Activated CD4-positive, alpha-beta T cell treated with anti-CD3 and anti-CD28 coated beads for 24 hours (primary cell): ENCODE measurements around the gene LRP5.

Experiments
- DNase-seq, 2 donors: peaks; one replicate each; pipeline ENCODE4 v3.0.0-alpha.2; 2020; ENCODE audit warnings: low read depth in 2 of 2

LRP5 gene

GRCh38 chr11:68371171-68372041, 59.0 kb downstream of the LRP5 start:
- no peak for DNase-seq

- DNase-seq, result no peak
Measured at GRCh38 chr11:68372114-68372513, 59.7 kb downstream of the LRP5 start.

- DNase-seq, result no peak
Measured at GRCh38 chr11:68372625-68373024, 60.2 kb downstream of the LRP5 start.

GRCh38 chr11:68373189-68373814, 60.9 kb downstream of the LRP5 start:
- no peak for DNase-seq

DNA sequence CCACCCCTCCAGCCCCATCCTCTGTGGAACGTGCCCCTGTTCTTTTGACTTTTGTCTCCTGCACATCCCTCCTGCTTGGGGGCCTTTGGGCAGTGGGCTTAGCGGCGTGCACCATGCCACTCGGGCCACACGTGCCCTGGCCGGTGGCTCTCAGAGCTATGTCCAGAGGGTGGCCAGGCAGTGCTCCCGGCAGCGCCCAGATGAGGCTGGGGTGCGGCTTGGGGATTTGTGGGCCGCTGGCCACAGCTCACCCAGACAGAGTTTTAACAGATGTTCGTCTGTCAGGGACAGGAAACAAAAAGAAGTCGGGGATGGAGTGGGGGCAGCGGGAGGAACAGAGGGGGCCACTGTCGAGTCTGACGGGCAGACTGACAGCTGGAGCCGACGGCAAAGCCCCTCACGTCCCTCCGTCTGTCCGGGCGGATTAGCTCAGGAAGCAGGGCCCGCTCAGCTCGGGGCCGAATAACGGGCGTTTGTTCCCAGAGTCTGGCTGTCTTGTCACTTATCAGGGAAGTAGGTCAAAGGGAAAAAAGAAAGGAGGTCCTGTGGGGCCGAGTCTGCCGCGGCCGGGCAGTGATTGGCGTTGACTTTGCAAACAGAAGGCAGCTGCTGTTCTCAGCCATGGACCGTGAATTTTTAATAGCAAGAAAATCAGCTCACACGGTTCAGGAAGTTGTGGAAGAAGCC, 61.6 kb downstream of the LRP5 start:
- DNase-seq, result no peak

GRCh38 chr11:68374531-68374930, 62.1 kb downstream of the LRP5 start:
- DNase-seq, result no peak

DNA sequence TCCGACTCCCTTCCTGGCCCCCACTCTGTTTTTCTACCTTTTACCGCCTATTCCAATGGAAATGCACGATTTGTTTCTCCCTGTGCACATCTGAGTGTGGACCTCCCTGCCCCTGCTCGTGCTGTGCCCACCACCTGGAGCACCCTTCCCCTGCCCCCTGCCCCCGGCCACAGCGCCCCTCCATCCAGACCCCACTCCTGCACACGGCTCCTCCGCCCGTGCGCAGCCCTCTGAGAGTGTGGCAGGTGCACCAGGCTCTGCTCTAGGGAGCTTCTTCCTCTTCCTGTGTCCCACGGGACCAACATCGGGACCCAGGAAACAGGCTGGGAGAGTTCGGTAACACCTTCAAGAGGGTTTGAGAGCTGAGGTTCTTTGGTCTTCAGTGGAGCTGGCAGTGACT, 62.9 kb downstream of the LRP5 start:
- DNase-seq, result no peak

DNA sequence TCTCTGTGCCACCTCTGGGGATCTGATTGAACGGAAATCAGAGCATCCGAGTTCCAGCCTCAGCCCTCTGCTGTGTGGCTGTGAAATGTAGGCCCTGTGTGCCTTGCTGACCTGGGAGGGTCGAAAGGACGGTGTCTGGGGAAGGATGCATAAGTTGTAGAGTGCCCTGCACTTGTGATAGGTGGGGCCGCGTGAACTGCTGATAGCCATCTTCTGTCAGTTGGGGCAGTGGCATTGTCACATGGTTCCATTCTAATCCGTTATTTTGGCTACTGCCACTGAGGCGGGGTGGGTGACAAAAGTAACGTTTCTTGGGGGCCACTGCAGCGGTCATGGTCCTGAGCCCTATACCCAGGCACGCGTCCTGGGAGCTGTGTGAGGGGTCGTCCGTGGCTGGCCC, 63.4 kb downstream of the LRP5 start:
- DNase-seq, result no peak

- no peak for DNase-seq
Measured at GRCh38 chr11:68377389-68377795, 65.0 kb downstream of the LRP5 start.

DNA sequence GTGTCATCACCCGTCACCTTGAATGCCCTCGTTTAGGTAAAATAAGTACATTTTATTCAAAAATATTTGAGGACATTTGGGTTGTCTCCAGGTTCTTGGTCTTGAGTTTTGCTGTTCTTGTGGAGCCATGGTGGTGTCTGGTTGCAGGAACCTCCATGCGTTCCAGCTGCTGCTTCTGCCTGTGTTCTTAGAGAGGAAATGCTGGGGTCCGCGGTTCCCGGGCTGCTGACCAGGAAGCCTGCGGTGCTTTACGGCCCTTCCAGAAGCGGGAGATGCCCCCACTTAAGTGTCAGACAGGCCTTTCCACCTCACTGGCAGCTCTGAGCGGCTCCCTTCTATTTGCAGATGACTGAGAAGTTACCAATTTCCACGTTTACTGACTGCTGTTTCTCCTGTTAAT, 66.8 kb downstream of the LRP5 start:
- DNase-seq, result no peak

DNA sequence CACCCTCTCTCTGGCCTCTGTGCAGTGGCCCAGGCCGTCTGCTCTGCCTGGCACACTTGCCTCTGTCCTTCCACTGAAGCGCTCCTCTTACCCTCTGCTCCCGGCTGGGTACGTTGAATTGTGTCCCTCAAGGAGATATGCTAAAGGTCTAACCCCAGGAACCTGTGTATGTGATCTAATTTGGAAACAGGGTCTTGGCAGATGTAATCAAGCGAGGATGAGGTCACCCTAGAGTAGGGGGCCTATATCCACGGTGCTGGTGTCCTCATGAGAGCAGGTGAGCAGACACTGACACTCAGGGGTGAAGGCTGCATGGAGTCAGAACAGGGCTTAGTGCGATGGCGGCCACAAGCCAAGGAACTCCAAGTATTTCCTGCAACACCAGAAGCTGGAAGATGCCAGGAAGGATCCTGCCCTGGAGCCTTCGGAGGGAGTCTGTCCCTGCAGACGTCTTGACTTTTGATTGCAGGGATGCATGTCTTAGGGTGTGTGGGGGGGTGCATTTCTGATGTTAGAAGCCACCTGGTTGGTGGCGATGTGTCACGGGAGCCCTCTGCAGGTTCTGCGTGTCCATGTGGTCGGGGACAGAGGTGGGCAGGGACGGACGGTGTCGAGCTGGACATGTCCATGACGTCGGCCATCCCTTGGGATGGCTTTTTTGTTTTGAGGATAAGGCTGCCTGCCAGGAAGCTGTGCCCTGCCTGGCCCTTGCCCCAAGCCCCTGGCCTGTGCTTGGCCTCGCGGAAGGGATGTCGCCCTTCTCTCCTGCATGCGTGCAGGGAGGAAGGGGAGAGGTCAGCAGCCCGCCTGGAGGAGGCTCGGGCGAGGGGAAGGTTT, 68.6 kb downstream of the LRP5 start:
- no peak for DNase-seq

GRCh38 chr11:68381716-68382115, 69.3 kb downstream of the LRP5 start:
- DNase-seq, result no peak

DNA sequence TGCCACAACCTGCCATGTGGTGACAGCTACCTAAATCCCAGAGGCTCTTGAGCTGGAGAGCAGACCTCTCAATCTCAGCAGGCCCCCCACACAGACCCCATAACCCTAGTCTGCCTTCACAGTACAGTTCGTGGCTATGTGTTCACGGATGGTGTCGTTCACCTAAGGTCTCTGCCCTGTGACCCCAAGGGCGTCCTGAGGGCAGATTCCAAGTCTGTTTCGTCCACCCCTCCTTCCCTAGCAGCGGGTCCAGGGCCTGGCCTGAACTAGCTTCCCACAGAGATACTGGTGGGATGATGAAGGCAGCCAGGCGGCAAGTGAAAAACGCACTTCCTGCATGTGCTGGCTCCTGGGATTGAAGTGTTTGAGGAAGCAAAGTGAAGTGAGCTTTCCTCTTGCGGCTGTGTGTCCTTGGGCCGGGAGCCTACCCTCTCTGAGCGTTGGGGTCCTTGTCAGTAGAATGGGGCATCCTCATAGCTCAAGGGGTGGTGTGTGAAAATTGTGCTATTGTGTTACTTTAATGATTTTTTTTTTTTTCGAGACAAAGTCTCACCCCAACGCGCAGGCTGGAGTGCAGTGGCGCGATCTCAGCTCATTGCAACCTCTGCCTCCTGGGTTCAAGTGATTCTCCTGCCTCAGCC, 70.1 kb downstream of the LRP5 start:
- DNase-seq, result no peak

DNA sequence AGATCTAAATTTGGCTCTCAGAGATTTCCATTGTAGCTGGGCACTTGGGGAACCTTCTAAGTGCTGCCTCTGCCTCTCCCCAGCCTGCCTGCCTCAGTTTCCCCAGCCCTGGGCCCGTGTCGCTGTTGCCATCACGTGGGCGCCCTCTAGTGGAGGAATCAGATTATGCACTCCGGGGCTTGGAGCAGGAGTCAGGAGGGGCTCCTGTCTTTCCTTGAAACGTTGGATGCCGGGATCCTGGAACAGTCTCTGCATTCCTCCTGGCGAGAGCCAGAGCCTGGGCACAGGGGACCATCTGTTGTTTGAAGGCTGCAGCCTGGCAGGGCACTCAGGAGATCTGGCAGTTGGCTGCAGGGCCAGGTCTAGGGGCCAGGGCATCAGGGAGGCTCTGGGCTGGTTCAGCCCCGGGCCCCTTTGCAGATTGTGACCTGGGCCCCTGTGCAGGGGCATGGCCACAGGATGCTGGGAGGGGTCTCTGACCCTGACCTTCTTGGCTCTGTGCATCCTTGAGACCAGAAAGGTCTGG, 71.6 kb downstream of the LRP5 start:
- peak; percentile 53 to 62 for DNase-seq

GRCh38 chr11:68384530-68385081, 72.2 kb downstream of the LRP5 start:
- DNase-seq, result no peak

GRCh38 chr11:68385128-68385527, 72.7 kb downstream of the LRP5 start:
- no peak for DNase-seq

- no peak for DNase-seq
Measured at GRCh38 chr11:68386331-68386978, 74.1 kb downstream of the LRP5 start.

GRCh38 chr11:68387840-68388239, 75.4 kb downstream of the LRP5 start:
- no peak for DNase-seq

- no peak for DNase-seq
Measured at GRCh38 chr11:68388595-68389198, 76.3 kb downstream of the LRP5 start.

- no peak for DNase-seq
Measured at GRCh38 chr11:68390315-68390714, 77.9 kb downstream of the LRP5 start.
